IgD-negative memory B cell (primary cell): ENCODE results near the gene LIN54. TPM values are rescaled to one million over a fixed set of nuclear protein-coding genes. Genes with fewer than 3 reads are reported as not detected.
A peak's percentile ranks its signal among the peaks of the same experiment; 100 is the strongest.
"Not testable (repeated sequence)": the region's sequence is repeated elsewhere in the genome, so short reads cannot be mapped to it uniquely, and the experiment has no call there.

Source experiments
- H3K27ac Mint-ChIP-seq, 3 donors: one replicate each; pipeline ENCODE4 v1.8.0; 2020 to 2022; ENCODE audit warnings: mild to moderate bottlenecking in 3 of 3, mixed read lengths in 3 of 3, moderate library complexity in 1 of 3
- H3K27me3 Mint-ChIP-seq: one replicate; pipeline ENCODE4 v1.8.0; 2021; ENCODE audit warnings: mixed read lengths
- H3K36me3 Mint-ChIP-seq: one replicate; pipeline ENCODE4 v1.8.0; 2020; ENCODE audit warnings: mild to moderate bottlenecking, mixed read lengths
- H3K4me1 Mint-ChIP-seq, 3 donors: one replicate each; pipeline ENCODE4 v1.8.0; 2020 to 2022; ENCODE audit warnings: mixed read lengths in 3 of 3, mild to moderate bottlenecking in 1 of 3
- H3K4me3 Mint-ChIP-seq, 4 donors: one replicate each; pipeline ENCODE4 v1.8.0; 2020 to 2022; ENCODE audit warnings: mild to moderate bottlenecking in 4 of 4, mixed read lengths in 4 of 4, moderate library complexity in 3 of 4
- H3K9me3 Mint-ChIP-seq, 3 donors: one replicate each; pipeline ENCODE4 v1.8.0; 2020 to 2021; ENCODE audit warnings: mixed read lengths in 3 of 3, mild to moderate bottlenecking in 1 of 3
- polyA plus RNA-seq: library from polyadenylated mRNA; unstranded; fragments of 300-500 nt; fragmentation: Illumina TruSeq; gene quantifications from one replicate; pipeline ENCODE4 v1.2.3, GENCODE V29; 2021

The LIN54 gene
- polyA plus RNA-seq, 1 donor from 2014 or later, result 7.7 TPM

- H3K4me1 Mint-ChIP-seq, result peaks cover 7 to 16% (median 14%) of the 10 kb centered on the region in 3 donors
- H3K36me3 Mint-ChIP-seq, result peaks cover 6% of the 10 kb centered on the region
- H3K27ac Mint-ChIP-seq, result peak overlapping the region in 2 of 3 donors; percentile 5 to 18
- H3K4me3 Mint-ChIP-seq, result peak overlapping the region in 1 of 4 donors; percentile 40
- H3K27me3 Mint-ChIP-seq, result no peaks in the 10 kb centered on the region
- H3K9me3 Mint-ChIP-seq, result peaks cover 0 to 4% (median 0%) of the 10 kb centered on the region in 3 donors
Measured at GRCh38 chr4:82989575-82990429, 20.8 kb downstream of the LIN54 start.

GRCh38 chr4:82988323-82988832, 22.2 kb downstream of the LIN54 start:
- Mint-ChIP-seq H3K4me3 (no peak overlapping the region), H3K4me1 (peaks cover 7 to 16% (median 14%) of the 10 kb centered on the region in 3 donors), H3K27ac (no peak overlapping the region), H3K36me3 (peaks cover 6% of the 10 kb centered on the region), H3K27me3 (no peaks in the 10 kb centered on the region), H3K9me3 (peaks cover 0 to 4% (median 0%) of the 10 kb centered on the region in 3 donors)

- peaks cover 7 to 16% (median 14%) of the 10 kb centered on the region in 3 donors for H3K4me1 Mint-ChIP-seq
- not testable (repeated sequence) for H3K9me3 Mint-ChIP-seq, H3K27ac Mint-ChIP-seq, H3K36me3 Mint-ChIP-seq, H3K4me3 Mint-ChIP-seq, H3K27me3 Mint-ChIP-seq
Measured at GRCh38 chr4:82987519-82987918, 23.1 kb downstream of the LIN54 start.

- H3K4me3 Mint-ChIP-seq, result no peak overlapping the region
- no peak overlapping the region for H3K27ac Mint-ChIP-seq
- peaks cover 0 to 4% (median 0%) of the 10 kb centered on the region in 3 donors for H3K9me3 Mint-ChIP-seq
- H3K4me1 Mint-ChIP-seq, result peaks cover 4 to 6% (median 5%) of the 10 kb centered on the region in 3 donors
- H3K27me3 Mint-ChIP-seq, result no peaks in the 10 kb centered on the region
- H3K36me3 Mint-ChIP-seq, result peaks cover 4% of the 10 kb centered on the region
Measured at GRCh38 chr4:82984459-82984858, 26.2 kb downstream of the LIN54 start.

GRCh38 chr4:82983444-82983843, 27.2 kb downstream of the LIN54 start:
- no peak overlapping the region for H3K4me3 Mint-ChIP-seq
- no peaks in the 10 kb centered on the region for H3K27me3 Mint-ChIP-seq
- H3K36me3 Mint-ChIP-seq, result peaks cover 4% of the 10 kb centered on the region
- no peak overlapping the region for H3K27ac Mint-ChIP-seq
- peaks cover 0 to 4% (median 2%) of the 10 kb centered on the region in 3 donors for H3K4me1 Mint-ChIP-seq
- H3K9me3 Mint-ChIP-seq, result peaks cover 0 to 4% (median 0%) of the 10 kb centered on the region in 3 donors

GRCh38 chr4:82981138-82981537, 29.5 kb downstream of the LIN54 start:
- no peak overlapping the region for H3K4me3 Mint-ChIP-seq
- H3K36me3 Mint-ChIP-seq, result no peaks in the 10 kb centered on the region
- peak overlapping the region in 1 of 3 donors; percentile 14 for H3K27ac Mint-ChIP-seq
- H3K4me1 Mint-ChIP-seq, result peaks cover 0 to 1% (median 0%) of the 10 kb centered on the region in 3 donors
- no peaks in the 10 kb centered on the region for H3K27me3 Mint-ChIP-seq
- H3K9me3 Mint-ChIP-seq, result no peaks in the 10 kb centered on the region

- H3K27me3 Mint-ChIP-seq, result no peaks in the 10 kb centered on the region
Measured at GRCh38 chr4:82975792-82976191, 34.8 kb downstream of the LIN54 start.

GRCh38 chr4:82969414-82969813, 41.2 kb downstream of the LIN54 start:
- H3K27ac Mint-ChIP-seq, result no peak overlapping the region
- H3K36me3 Mint-ChIP-seq, result peaks cover 19% of the 10 kb centered on the region
- H3K27me3 Mint-ChIP-seq, result no peaks in the 10 kb centered on the region
- H3K4me1 Mint-ChIP-seq, result peaks cover 6 to 14% (median 13%) of the 10 kb centered on the region in 3 donors
- no peaks in the 10 kb centered on the region for H3K9me3 Mint-ChIP-seq
- no peak overlapping the region for H3K4me3 Mint-ChIP-seq

More at GRCh38 chr4:82975792-82976191, 34.8 kb downstream of the LIN54 start:
- Mint-ChIP-seq H3K36me3 (peaks cover 9% of the 10 kb centered on the region), H3K4me1 (no peaks in the 10 kb centered on the region), H3K27ac (no peak overlapping the region), H3K4me3 (no peak overlapping the region), H3K9me3 (no peaks in the 10 kb centered on the region)

GRCh38 chr4:82968972-82969371, 41.7 kb downstream of the LIN54 start:
- Mint-ChIP-seq H3K36me3 (peaks cover 19% of the 10 kb centered on the region), H3K27me3 (no peaks in the 10 kb centered on the region), H3K4me1 (peaks cover 6 to 14% (median 13%) of the 10 kb centered on the region in 3 donors), H3K9me3 (no peaks in the 10 kb centered on the region), H3K27ac (peak overlapping the region in 1 of 3 donors; percentile 0), H3K4me3 (peak overlapping the region in 1 of 4 donors; percentile 33)

- Mint-ChIP-seq H3K27me3 (no peaks in the 10 kb centered on the region), H3K9me3 (no peaks in the 10 kb centered on the region), H3K27ac (peak overlapping the region in 1 of 3 donors; percentile 11), H3K4me3 (no peak overlapping the region), H3K36me3 (peaks cover 19% of the 10 kb centered on the region), H3K4me1 (peaks cover 6 to 14% (median 13%) of the 10 kb centered on the region in 3 donors)
Measured at GRCh38 chr4:82965763-82966162, 44.9 kb downstream of the LIN54 start.

- no peaks in the 10 kb centered on the region for H3K27me3 Mint-ChIP-seq
- H3K4me1 Mint-ChIP-seq, result peaks cover 0 to 5% (median 2%) of the 10 kb centered on the region in 3 donors
- H3K4me3 Mint-ChIP-seq, result no peak overlapping the region
- peaks cover 4% of the 10 kb centered on the region for H3K36me3 Mint-ChIP-seq
- no peaks in the 10 kb centered on the region for H3K9me3 Mint-ChIP-seq
- H3K27ac Mint-ChIP-seq, result no peak overlapping the region
Measured at GRCh38 chr4:82957045-82957444, 53.6 kb downstream of the LIN54 start.

GRCh38 chr4:82954212-82954611, 56.4 kb downstream of the LIN54 start:
- Mint-ChIP-seq H3K27me3 (no peaks in the 10 kb centered on the region), H3K36me3 (no peaks in the 10 kb centered on the region), H3K27ac (no peak overlapping the region), H3K4me1 (peaks cover 0 to 5% (median 2%) of the 10 kb centered on the region in 3 donors), H3K9me3 (no peaks in the 10 kb centered on the region), H3K4me3 (no peak overlapping the region)

GRCh38 chr4:82951196-82951595, 59.4 kb downstream of the LIN54 start:
- Mint-ChIP-seq H3K27ac (no peak overlapping the region), H3K9me3 (no peaks in the 10 kb centered on the region), H3K36me3 (peaks cover 2% of the 10 kb centered on the region), H3K4me1 (no peaks in the 10 kb centered on the region), H3K27me3 (no peaks in the 10 kb centered on the region), H3K4me3 (no peak overlapping the region)

- Mint-ChIP-seq H3K4me3 (no peak overlapping the region), H3K27ac (no peak overlapping the region), H3K9me3 (no peaks in the 10 kb centered on the region), H3K4me1 (no peaks in the 10 kb centered on the region), H3K27me3 (no peaks in the 10 kb centered on the region), H3K36me3 (peaks cover 5% of the 10 kb centered on the region)
Measured at GRCh38 chr4:82948647-82949204, 61.9 kb downstream of the LIN54 start.

GRCh38 chr4:82947498-82947897, 63.1 kb downstream of the LIN54 start:
- Mint-ChIP-seq H3K27me3 (no peaks in the 10 kb centered on the region), H3K4me1 (peaks cover 0 to 2% (median 2%) of the 10 kb centered on the region in 3 donors), H3K27ac (no peak overlapping the region), H3K9me3 (no peaks in the 10 kb centered on the region), H3K4me3 (no peak overlapping the region), H3K36me3 (peaks cover 8% of the 10 kb centered on the region)
